HG02642 (cell line): ENCODE measurements around the gene ATXN1.
A peak's percentile ranks its signal among the peaks of the same experiment; 100 is the strongest.

ENCODE experiments used
- ATAC-seq: cut with Tn5 transposase; IDR thresholded peaks from one replicate; pipeline ENCODE4 v1.9.1; 2021; ENCODE audit warnings: mild to moderate bottlenecking; ENCODE audit not compliant: unreplicated experiment, poor library complexity

Gene ATXN1

DNA sequence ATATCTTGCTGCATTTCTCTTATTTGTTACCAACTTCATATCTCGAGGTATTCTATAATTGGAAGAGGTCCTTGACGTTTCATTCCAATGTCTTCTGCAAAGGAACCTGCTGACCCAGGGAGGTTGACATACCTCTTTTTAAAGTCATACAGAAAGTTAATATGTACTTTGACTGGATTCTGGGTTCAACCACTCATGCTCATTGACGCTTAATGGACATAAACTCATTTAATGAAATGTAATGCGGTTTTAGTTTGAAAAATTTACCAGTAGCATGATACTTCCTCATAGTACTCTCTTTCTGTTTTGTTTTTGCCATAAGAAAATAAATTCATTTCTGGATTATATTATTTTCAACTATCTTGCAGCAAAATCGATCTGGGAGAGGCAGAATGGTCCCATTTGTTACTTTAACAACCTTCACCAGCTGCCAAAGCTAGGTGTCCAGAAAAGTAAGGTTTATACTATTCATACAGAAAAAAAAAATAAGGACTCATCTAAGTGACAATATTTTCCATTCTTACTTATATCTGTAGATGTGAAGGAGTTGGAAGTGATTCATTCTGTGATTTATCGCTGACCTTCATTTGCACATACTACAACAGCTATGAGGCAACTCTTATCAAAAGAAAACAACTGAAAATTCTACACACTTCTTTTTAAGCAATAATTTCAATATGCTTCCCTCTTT, 101.6 kb downstream of the ATXN1 start:
- no peak for ATAC-seq

DNA sequence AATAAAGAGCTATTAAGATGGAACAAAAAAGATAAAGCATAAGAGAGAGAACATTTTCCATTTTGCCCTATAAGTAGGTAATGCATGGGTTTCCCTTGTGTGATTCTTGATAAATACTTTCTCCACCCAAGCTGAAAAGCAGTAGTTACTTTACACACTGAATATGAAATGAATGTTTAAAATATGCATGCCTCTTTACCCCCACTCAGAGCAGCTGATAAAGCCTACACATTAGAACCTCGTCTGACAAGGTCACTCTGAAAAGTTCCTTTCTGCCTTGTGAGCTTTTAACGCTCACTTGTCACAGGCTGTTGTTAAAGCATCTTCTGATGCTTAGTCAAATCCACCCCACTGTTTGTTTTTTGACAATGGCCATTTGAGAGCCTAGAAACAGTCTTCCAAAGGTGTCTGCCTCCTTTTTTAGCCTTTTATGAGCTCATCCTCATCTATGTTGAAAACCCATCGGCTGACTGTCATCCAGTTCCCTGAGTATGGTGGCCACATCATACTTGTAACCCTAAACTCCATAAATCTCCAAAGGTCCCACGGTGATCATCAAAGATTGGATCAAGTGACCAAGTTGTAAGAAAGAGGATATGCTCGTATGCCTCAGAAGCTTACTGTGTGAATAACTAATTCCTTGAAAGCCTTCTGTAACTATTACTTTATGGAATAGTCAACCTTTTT, 102.8 kb downstream of the ATXN1 start:
- ATAC-seq = no peak

DNA sequence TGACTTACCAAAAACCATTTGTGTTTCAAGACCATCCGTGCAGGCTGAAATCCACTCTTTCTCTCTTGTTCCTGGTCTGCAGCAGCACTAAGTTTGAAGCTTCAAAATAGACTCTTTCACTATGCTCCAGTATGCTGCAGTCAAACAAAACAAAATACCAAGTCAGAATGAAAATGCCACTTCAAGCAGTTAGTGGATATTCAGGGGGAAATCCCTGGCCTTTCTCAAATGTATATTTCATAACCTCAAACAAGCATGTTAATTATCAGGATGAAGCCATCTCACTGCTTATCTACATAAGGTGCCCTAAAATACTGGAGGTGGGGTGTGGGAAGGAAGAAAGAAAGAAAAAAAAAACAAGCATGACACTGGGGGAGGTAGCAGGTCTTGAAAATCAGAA, 103.5 kb downstream of the ATXN1 start:
- peak; percentile 52 for ATAC-seq

DNA sequence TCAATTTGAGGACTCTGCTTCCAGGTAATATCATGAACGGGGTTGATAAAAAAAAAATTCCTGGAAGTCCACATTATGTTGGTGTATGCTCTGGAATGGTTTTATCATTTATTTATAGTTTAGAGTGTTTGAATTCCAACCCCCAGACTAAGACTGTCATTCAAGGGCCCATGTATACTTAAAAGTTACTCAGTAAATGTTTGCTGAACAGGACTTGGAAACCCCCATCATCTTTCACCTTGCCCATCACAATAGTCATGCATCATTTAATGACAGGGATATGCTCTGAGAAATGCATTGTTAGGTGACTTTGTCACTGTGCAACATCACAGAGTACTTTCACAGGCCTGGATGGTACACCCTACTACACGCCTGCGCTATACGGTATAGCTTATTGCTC, 104.8 kb downstream of the ATXN1 start:
- ATAC-seq = no peak

DNA sequence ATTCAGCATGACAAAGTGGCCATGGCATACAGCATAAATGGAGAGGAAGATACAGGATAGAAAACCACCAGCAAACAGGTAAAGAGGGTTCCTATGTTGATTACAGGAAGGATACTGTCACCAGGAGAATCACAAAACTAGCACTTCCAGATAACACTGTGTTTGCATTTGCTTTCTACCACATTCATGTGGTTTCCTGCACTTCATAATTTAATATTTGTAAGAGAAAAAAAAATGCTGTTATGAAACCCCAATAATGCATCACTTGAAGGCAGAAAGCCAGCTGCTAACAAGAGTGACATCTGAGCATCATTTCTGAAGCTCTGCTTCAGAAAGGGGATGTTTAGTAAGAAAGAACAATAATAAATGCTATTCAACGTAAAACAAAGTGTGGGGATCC, 106.6 kb downstream of the ATXN1 start:
- no peak for ATAC-seq

DNA sequence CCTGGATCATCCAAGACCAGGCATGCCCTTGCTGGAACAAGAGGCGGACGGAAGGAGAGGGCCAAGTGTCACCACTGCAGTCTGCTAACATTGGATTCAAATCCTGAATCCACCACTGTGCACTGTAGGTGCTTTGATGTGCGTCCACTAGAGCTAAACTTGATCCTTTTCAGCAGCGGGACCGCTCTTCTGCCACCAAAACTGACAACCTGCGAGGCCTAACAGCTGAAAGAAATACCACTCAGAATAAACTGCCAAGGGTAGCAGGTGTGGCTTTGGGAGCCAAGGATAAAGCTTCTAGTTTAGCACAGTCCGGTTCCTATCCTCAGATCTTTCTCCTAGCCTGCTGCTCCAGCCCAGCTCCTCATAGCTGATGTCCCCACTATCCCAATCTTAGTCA, 108.0 kb downstream of the ATXN1 start:
- ATAC-seq = no peak

DNA sequence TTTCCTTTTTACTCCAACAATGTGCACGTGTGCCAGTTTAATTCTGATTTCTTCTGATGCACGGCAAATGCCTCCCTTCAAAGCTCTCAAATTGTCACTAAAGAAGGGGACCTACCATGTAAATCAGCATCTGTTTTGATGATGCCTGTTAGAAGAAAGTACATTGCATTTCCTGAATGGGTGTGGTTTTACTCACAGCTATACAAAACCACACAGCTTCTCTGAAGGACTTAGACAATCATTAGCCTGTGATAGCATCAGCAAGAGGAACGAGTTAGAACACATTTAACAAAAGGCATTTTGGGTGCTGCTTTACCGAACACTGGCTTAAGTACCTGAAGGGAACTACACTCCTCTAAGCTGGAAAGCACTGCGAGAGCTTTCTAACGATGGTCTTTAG, 109.4 kb downstream of the ATXN1 start:
- peak; percentile 87 for ATAC-seq

DNA sequence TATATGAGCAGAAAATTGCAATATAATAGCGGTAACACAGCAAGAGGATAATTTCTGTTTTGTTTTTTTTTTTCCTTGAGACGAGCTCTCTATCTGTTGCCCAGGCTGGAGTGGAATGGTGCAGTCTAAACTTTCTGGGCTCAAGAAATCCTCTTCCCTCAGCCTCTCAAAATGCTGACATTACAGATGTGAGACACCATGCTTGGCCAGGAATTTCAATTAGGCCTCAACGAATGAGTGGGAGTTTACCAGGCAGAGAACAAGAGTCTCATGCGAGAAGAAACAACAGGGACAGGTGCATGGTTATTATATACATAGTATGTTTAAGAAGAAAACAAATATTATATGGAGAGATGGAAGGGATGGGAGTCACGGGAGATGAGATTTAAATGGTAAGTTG, 111.4 kb downstream of the ATXN1 start:
- ATAC-seq = no peak

DNA sequence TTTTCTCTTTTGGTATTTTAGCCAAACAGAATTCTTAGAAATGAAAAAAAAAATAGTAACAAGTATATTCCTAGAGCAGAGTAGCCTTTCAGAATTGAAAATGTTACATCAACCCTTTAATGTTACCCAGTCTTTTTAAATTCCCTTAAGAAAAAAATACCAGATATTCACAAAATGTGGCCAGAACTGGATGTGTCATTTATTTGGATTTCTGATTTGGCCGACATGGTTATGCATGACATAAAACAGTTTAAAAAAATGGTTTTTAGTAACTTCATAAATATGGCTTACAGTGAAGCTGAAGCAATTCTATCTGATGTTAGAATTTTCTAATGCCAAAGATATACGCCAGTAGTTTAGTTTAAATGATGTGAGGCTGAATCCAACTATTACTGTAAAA, 112.0 kb downstream of the ATXN1 start:
- no peak for ATAC-seq

DNA sequence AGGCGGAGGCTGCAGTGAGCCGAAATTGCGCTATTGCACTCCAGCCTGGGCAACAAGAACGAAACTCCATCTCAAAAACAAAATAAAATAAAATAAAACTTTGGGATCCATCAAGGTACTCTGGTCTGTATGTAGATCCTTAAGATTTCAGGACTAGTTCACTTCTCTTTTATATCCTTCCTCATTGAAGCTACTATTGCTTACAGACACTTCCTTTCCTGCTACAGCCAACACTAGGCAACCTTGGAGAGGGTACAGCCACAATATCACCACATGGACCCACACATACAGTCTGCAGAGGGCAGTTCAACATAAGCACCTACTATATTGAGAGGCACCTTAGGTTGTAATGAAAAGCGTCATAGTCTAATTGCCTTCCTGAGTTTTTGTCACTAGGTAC, 113.3 kb downstream of the ATXN1 start:
- no peak for ATAC-seq

DNA sequence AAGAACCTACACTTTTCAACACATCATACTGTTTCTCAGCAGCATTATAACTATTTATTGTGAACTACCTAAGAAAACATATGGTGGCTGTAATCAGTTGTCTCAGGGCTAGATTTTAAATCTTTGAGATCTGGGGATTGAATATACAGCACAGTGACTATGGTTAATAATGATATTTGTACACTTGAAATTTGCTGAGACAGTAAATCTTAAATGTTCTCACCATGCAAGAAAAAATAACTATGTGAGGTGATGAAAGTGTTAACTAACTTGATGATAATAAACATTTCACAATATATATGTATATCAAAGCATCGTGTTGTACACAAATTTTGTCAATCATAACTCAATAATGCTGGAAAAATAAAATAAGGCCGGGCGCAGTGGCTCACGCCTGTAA, 113.8 kb downstream of the ATXN1 start:
- ATAC-seq = no peak

DNA sequence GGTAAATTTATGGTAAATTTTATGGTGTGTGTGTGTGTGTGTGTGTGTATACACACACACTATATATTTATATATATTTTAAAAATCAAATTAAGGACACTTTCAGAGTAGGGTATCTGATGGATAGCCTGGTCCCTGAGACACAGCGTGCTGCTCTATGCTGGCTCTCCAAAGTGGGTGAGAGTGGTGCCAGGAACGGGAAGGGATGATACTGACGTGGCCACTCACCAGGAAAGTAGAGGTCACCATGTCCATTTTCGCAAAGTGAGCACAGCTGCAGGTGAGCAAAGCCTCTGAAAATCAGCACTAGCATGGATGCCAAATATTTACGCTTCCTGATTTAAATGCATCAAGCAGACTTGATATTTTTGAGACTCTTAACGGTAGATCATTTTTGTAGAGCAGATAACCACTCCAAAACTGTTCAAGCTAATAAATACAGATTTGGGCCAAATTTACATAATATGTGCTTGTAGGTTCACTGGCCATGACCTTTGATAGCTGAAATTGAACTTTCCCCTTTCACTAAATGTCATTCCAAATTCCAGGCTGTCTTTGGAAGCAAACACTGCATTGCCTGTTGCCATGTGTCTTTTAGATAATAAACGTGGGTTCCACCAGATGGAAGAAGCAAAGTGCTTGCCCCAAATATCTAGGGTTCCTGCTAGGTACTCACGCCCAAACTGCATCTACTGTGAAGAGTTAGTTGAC, 116.6 kb downstream of the ATXN1 start:
- no peak for ATAC-seq

DNA sequence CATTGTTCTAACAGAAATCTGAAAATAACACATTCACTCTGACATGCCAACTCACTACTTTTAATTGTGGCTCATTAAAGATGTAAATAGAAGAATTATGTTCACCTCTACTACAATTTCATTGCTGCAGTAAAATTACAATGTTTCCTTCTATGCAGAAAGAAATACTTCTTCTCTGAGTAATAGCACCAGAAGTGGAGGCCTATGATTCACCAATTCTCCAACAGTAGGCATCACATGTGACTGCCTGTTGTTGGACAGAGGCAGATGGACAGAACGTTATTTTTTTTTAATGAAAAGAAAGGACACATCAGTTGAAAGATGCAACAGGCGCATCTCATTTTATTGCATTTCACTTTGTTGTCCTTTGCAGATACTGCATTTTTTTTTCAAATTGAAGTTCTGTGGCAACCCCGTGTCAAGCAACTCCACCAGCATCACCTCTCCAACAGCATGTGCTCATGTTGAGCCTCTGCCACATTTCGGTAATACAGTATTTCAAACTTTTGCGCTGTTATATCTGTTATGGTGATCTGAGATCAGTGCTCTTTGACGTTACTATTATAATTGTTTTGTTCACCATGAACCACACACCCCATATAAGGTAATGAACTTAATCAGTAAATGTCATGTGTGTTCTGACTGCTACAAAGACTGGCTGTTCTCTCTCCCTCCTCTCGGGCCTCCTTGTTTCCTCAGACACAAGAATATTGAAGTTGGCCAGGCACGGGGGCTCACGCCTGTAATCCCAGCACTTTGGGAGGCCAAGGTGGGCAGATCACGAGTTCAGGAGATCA, 121.4 kb downstream of the ATXN1 start:
- no peak for ATAC-seq

DNA sequence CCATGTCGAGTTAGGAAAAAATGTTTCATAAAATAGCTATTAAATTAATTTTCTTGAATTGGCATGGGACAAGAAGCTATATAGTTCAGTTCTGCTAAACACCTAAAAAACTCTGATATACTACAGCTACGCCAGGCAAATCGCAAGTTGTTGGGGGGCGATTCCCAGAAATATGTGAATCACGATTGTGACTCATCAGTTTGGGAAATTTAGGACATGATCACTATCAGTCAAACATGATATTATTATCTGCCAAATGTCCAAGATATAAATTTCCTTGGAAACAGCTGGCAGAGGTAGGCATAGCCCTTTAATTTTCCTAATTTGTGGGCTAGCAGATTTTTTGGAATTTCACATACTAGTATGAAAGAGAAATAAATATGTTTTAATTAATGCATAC, 123.6 kb downstream of the ATXN1 start:
- ATAC-seq = no peak

DNA sequence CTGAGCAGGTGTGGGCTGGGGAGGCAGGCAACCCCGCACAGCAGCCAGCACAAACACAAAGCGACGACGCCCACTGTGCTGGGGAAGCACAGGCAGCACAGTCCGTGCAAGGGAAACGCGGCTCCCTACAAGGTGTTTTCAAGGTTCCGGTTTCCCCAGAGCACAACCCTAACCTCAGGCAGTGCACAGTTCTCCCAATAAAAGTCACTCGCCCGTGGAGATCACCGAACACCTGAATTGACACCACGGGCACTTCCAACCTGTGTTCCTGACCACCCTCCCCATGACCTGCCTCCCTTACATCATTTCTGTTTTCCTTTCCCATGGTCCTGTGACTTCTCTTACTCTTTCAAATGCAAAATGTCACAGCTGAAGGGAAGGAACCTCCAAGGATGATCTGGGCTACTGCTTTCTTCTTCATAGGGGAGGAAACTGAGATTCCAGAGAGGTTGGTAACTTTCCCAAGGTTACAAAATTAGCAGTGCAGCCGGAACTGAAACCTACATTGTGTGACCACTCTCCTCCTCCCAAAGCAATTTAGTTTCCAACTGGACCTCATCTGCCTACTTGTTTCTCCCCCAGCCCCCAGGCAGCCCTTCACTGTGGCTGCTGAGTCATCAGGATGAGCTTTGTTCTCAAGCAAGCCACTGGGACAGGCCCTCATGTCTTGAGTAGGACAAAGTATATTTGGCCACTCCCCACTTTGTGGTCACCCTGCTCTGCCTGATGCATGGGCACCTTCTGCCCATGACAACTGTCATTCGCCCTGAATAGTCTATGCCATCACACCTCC, 125.3 kb downstream of the ATXN1 start:
- peak; percentile 53 for ATAC-seq

DNA sequence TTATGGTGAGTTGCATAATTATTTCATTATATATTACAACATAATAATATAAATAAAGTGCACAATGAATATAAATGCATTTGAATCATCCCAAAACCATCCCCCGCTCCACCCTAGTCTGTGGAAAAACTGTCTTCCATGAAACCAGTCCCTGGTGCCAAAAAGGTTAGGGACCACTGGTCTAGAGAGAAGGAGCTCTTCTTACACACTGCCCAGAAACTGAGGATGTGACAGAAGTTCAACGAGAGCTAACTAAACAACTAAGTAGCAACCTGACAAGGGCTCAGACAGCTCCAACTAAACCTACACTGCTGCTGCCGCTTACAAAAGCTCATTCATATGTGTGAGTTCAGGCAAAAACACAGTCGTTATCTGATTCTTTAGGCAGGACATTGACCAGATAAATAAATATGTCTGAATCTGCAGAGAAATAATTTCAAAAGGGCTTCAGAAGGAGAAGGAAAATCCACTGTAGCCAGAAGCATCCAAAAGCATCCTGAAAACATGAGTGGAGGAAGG, 125.9 kb downstream of the ATXN1 start:
- no peak for ATAC-seq

DNA sequence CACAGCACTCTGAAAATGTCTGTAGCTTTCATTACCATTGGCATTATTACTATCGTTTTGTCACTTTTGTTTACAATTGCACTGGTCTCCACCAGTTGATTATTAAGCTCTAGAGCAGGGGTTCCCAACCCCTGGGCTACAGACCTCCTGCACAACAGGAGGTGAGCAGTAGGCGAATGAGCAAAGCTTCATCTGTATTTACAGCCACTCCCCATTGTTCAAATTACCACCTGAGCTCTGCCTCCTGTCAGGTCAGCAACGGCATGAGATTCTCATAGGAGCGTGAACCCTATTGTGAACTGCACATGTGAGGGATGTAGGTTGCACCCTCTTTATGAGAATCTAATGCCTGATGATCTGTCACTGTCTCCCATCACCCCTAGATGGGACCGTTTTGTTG, 126.4 kb downstream of the ATXN1 start:
- no peak for ATAC-seq

DNA sequence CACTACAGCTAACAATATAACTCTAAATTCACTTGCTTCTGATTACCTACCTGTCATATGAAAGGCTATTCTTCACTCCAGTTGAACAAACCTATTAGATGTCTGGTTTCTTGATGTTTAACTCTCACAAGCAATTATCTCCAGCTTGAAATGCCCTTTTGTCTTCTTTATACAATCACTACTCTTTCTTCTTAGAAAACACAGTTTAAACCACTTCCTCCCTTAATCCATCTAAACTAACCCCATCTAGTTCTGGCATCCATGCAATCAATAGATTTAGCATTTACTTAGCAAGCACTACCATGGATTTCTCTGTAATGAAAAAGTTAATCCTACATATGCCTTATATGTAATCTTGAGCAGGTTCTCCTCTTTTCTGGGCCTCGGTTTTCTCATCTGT, 127.3 kb downstream of the ATXN1 start:
- no peak for ATAC-seq

DNA sequence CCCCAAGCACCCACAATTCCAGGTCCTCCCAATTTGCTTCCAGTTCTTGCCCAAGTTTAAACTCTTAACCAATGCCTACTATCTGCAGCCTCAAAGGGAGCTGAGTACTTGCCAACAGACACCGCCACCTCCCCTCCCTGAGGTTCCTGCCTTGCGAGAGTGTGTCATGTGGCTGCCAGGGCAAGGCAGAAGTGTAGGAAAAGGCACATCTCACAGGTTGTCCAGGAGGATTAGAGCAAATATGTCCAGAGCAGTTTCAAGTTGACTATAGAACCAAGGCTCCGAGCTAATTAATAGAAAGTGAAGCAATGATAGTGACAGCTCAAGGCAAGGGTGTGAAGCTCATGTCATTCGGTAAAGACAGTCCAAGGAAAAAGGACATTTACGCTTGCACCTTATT, 127.8 kb downstream of the ATXN1 start:
- ATAC-seq = no peak

DNA sequence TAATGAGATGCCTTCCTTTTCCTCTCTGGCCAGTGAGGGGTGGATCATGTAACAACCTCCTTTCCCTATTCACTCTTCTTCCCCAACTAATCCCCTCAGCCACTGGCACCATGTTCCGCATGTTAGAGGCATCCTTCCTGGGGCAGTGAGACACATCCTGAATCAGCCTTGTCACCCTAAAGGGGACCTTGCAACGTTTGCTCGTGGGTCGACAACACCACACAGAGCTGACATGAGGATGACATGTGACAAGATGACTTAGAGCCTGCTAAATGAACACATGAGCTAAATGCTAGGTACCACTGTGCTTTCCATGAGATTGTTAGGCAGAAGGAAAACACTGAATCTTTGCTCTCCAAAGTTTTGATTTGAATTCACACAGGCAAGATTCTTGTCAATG, 129.2 kb downstream of the ATXN1 start:
- no peak for ATAC-seq
